ENCODE measurements around the gene USP48.

- no peak for TF ChIP-seq ZNF281 (CRISPR knock-in tag; IDR thresholded peaks at IDR 0.05; ENCODE audit: borderline replicate concordance)
- TF ChIP-seq KLF16 (CRISPR knock-in tag; IDR thresholded peaks at IDR 0.05) = no peak
These were observed 31.7 kb downstream of the USP48 start for GRCh38 chr1:21751281-21751680.
